Measurements from ENCODE around the gene EIF4EBP3.

GRCh38 chr5:140502834-140503233 is 44.6 kb upstream of the EIF4EBP3 start:
- no peak for TF ChIP-seq MXI1 (IDR thresholded peaks at IDR 0.05; ENCODE audit: borderline replicate concordance, low read depth, low read length)
- TF ChIP-seq CTCF (conservative IDR thresholded peaks at IDR 0.05; ENCODE audit: low read depth, low read length): no peak
- no peak for TF ChIP-seq POLR2A (IDR thresholded peaks at IDR 0.05; ENCODE audit: low read depth, low read length)
- no peak for TF ChIP-seq USF2 (IDR thresholded peaks at IDR 0.05; ENCODE audit: low read depth, low read length)
